ENCODE results near the gene ZNF730. TPM values are rescaled to one million over a fixed set of nuclear protein-coding genes. Genes with fewer than 3 reads are reported as not detected.
"Not testable (repeated sequence)": the region's sequence is repeated elsewhere in the genome, so short reads cannot be mapped to it uniquely, and the experiment has no call there.

ZNF730 gene
- total RNA-seq: 0.88 and 0.96 TPM in 2 replicates
- 0.23 TPM for polyA plus RNA-seq (2012)

DNA sequence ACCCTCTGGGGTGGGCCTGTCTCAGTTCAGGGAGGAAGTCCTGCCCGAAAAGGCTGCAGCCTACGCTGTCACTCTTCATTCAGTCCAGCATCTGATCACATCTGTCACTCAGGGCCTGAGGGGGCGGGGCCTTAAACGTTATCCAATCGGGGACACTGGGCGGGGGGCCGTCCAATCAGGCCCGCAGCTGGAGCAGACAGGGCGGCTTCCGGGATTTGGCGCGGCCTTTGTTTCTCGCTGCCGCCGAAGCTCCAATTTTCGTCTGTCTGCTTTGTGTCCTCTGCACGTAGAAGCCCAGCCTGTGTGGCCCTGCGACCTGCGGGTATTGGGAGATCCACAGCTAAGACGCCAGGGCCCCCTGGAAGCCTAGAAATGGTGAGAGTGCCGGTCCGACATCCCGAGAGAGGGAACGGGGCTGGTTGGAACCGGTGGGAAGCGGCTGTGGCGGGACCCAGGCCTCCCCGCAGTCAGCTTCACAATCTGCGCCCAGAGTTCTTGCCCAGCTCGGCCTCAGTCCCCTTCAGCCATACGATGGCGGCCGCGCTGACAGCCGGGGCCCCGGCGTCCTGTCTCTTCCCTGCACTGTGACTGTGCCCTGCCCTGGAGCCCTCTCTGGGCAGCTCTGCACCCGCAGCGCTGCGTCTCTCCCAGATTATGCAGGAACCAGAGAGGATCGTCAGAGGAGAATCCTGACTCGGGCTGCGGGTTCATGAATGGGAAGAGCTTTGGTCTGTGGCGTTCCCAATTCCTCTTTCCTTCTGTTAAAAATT is at the start of gene ZNF730:
ZNF730 (plus strand) TSS at position 224 of the 770 bp plus-strand sequence; CDS start at position 373, 149 bp downstream.
- DNase-seq (ENCODE audit: low read depth): peak; percentile 86

- DNase-seq (ENCODE audit: low read depth): peak; percentile 6
Measured at GRCh38 chr19:23070353-23071146, 46.3 kb upstream of the ZNF730 start.

DNA sequence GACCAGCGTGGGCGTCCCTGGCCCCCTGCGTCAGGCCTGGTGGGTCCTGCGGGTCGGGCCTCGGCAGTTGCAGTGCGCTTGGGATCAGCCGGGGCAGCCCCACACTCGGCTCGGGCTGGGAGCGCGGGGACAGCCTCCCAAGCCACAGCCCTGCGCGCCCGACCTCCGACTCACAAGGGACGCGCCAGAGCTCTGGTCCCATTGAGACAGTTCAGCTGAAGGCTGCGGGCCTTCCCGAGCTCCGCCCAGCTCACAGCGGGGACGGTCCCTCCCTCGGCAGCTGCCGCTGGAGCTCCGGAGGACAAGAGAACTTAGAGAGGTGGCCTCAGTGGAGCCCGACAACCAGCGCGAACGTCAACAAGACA is 45.7 kb upstream of the ZNF730 start:
- DNase-seq (ENCODE audit: low read depth): peak; percentile 67

DNA sequence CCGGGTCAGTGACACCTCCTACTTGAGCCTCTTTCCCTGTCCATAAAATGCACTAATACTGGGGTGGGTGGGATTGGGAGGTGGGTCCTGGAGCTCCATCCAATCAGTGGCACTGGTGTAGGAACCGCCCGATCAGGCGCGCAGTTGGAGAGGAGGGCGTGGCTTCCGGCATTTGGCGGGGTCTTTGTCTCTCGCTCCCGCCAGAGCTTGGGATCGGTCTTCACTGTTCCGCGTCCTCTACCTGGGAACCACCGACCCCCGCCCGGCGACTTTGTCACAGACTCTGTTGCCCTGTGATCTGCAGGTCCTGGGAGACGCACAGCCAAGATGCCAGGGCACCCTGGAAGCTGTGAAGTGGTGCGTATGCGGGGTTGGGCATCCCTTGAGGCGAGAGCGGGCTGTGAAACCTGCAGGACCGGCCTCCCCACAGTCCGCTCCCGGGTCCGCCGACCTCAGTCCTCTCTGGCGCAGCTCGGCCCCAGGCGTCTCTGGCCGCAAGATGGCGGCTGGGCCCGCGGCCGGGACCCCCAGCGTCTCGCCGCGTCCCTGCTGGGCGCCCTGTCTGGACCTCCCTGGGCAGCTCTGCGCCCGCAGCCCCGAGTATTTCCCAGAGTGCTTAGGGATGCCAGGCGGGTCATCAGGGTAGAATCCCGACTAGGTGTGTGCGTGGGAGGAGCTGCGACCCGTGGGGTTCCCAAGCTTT is 41.6 kb upstream of the ZNF730 start:
- DNase-seq (ENCODE audit: low read depth): peak; percentile 70

- DNase-seq (ENCODE audit: low read depth): not testable (repeated sequence)
Measured at GRCh38 chr19:23077776-23078175, 39.0 kb upstream of the ZNF730 start.

GRCh38 chr19:23093832-23094231 is 23.0 kb upstream of the ZNF730 start:
- no peak for DNase-seq (ENCODE audit: low read depth)

- peak; percentile 5 for DNase-seq (ENCODE audit: low read depth)
Measured at GRCh38 chr19:23095418-23095817, 21.4 kb upstream of the ZNF730 start.

DNA sequence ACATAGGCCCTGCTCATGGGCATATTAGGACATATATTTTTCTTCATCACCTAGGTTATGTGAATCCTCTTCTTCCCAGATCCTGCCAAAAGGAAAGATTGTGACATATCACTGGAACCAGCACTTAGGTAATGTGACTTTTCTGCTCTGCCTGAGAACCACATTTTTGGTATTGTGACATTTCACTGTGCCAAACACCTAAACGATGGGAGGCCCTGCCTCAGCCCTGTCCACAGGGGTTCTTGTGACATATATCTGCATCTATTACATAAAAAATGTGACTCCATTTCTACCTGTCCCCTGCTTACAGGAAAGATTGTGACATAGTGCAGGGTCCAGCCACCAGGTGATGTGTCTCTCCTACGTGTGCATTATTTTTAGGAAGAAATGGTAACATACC is 18.5 kb upstream of the ZNF730 start:
- DNase-seq (ENCODE audit: low read depth): no peak

DNA sequence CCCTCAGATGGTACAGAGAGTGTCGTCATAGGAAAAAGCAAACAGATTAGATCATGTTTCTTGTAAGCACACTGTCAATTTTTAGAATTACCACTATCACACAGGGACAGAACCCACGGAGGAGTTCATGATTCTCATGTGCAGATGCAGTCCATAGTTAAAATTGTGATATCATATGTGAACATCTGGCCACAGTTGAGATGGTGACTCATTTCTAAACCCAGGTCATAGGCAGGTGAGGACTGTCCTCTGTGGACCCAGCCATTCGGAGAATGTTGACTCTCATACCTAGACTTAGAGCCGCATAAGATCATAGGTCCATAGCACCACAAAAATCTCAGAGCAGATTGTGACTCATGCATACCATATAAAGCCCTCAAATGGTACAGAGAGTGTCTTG is 17.8 kb upstream of the ZNF730 start:
- no peak for DNase-seq (ENCODE audit: low read depth)

DNA sequence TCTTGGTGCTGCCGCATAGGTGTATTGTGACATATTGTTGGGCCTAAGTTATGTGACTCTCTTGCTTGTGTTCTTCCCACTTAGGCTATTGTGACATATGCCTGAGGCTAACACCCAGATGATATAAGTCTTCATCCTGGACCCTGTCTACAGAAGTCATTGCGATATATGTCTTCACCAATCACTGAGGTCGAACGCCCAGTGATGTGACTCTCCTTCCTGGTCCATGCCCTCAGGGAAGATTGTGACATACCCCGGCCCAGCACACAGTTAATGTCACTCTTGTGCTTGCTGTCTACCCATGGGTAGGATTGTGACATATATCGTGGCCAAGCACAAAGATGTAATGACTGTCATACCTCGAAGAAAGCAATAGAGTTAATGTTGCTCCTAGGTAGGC is 16.9 kb upstream of the ZNF730 start:
- no peak for DNase-seq (ENCODE audit: low read depth)

DNA sequence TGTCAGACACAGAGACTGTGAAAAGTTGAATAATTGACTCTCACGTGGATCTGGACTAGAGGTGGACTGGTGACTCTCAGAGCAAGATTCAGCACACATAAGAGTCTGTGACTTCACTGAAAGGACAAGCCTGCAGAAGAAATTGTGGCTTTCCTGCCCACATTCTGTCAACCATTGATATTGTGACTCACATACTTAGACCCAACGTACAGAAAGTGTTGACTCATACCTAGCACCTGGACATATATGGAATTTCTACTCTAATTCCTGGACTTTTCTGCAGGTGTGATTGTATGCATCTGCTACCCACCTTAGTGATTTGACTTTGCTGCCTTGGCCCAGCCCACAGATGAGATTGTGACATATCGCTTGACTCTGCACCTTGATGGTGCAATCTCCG is 15.6 kb upstream of the ZNF730 start:
- no peak for DNase-seq (ENCODE audit: low read depth)

DNA sequence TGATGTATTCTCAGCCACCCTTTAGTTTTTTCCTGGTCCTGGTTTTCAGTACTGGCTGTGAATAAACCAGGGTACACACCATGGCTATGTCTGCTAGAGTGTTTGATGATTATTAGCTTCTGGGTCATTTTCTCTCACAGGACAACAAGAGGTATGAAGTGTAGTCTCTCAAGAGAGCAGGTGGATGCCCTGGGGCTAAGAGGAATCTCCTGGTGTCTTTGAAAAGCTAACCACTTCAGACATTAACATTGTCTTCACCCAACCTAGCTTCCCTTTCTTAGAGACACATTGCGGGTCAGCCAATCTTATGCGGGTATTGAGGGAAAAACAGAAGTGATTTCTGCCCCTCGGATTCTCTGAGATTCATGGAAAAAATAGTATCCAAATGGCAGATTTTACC is 1.6 kb downstream of the ZNF730 start:
- DNase-seq (ENCODE audit: low read depth): peak; percentile 1

- not testable (repeated sequence) for DNase-seq (ENCODE audit: low read depth)
Measured at GRCh38 chr19:23134211-23134610, 17.4 kb downstream of the ZNF730 start.

- DNase-seq (ENCODE audit: low read depth): no peak
Measured at GRCh38 chr19:23145617-23146415, 29.0 kb downstream of the ZNF730 start.

DNA sequence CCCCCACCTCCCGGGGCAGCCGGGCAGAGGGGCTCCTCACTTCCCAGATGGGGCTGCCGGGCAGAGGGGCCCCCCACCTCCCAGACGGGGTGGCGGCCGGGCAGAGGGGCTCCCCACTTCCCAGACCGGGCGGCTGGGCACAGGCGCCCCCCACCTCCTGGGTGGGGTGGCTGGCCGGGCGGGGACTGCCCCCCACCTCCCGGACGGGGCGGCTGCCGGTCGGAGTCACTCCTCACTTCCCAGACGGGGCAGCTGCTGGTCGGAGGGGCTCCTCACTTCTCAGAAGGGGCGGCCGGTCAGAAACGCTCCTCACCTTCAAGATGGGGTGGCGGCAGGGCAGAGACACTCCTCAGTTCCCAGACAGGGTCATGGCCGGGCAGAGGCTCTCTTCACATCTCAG is 43.9 kb downstream of the ZNF730 start:
- no peak for DNase-seq (ENCODE audit: low read depth)

- not testable (repeated sequence) for DNase-seq (ENCODE audit: low read depth)
Measured at GRCh38 chr19:23168286-23168685, 51.5 kb downstream of the ZNF730 start.

GRCh38 chr19:23183251-23183650 is 66.4 kb downstream of the ZNF730 start:
- DNase-seq (ENCODE audit: low read depth): no peak

- DNase-seq (ENCODE audit: low read depth): no peak
Measured at GRCh38 chr19:23190341-23190740, 73.5 kb downstream of the ZNF730 start.

Measured in myocyte (in vitro differentiated cells).